Hematopoietic multipotent progenitor cell treated with erythropoietin and hydrocortisone succinate and interleukin-3 and kit ligand, for 15 days (in vitro differentiated cells): ENCODE results near the gene CDK5RAP2.
"Not testable (repeated sequence)": the region's sequence is repeated elsewhere in the genome, so short reads cannot be mapped to it uniquely, and the experiment has no call there.

Source experiments
- DNase-seq: peaks from one replicate; pipeline ENCODE4 v3.0.0-alpha.2; 2015; ENCODE audit warnings: low spot score

CDK5RAP2 gene

DNA sequence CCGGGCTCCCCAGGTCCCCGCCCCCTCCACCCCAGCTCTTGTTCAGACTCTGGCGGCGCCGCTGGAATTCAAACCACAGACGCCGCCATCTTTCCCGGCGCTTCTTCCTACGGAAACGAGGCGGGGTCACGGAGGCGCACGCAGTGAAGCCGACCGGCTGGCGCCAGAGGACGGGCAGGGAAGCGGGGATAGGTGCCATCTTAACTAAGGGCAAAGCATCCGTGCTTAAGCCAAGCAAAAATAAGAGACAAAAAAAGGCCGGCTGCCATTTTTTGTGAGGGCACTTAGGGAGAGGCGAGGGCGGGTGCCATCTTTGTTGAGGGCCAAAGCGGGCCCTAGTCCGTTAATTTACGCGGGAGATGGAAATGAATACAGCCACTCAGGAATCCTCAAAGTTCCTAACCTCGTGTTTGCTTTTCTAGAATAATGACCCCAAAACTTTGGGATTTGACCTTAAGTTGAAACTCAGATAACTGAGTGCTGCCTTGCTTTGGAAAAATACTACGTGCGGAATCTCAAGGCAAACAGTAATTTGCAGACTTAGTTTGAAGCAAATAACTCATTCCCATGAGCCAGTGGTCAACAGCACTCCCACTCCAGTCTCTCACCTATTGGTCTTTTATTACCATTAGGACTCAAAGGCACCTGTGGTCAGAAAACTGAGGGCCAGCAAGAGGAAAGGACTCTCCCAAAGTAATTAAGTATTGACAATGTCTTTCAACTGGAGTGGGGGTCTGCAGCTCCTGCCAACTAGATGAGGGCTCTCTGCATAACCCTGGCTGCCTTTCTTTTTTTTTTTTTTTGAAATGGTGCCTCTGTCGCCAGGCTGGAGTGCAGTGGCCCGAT, at the start of gene CDK5RAP2:
Gene CDK5RAP2 (minus strand): TSS at position 117 of the 846 bp plus-strand sequence. CDS start 189 bp downstream, outside the sequence.
- DNase-seq = peak; percentile 94

- not testable (repeated sequence) for DNase-seq
Observed at GRCh38 chr9:120628925-120629497, 49.0 kb upstream of the CDK5RAP2 start.

GRCh38 chr9:120628207-120628924, 48.4 kb upstream of the CDK5RAP2 start:
- no peak for DNase-seq

- no peak for DNase-seq
Observed at GRCh38 chr9:120627073-120627472, 47.1 kb upstream of the CDK5RAP2 start.

DNA sequence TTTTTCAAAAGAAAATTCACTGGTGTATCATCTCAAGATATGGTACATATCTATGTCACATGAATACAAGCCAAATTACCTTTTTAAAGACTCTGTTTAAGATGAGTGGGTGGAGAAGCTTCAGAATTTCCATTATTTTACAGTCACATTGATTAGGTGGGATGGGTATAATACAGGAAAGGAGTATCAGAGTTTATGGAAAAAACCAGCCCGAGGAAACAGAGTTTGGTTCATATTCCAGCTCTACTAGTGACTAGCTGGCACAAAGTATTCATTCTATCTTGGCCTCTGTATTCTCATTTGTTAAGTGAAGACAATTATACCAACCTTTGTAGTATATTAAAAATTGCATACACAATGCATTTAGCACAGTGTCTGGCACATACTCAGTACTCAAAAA, 46.5 kb upstream of the CDK5RAP2 start:
- DNase-seq = no peak

DNA sequence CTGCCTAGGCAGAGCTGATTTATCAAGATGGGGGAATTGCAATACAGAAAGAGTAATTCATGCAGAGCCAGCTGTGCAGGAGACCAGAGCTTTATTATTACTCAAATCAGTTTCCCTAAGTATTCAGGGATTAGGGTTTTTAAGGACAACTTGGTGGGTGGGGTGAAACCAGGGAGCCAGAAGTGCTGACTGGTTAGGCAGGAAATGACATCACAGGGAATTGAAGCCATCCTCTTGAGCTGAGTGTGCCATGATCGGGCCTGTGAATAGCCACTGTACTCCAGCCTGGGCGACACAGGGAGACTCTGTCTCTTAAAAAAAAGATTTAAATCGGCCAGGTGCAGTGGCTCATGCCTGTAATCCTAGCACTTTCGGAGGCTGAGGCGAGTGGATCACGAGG, 45.3 kb upstream of the CDK5RAP2 start:
- no peak for DNase-seq

GRCh38 chr9:120622790-120623189, 42.8 kb upstream of the CDK5RAP2 start:
- no peak for DNase-seq

DNA sequence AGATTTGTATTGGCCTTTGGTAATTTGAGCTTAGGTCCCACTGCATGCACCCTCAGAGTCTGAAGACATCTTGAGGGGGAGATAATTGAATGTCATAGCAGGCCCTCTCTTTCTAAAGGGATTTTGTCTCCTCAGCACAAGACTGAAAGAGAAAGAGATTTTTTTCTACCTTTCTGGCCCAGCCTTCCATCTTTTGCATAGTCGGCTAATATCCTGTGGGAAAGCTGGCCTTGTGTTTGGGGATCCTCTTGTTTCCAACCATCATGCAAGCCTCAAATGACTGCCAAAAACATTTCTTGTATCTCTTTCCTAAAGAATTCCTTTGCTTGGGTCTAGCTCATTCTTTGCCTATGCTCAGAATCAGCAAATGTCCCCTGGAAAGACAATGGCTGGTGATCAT, 42.0 kb upstream of the CDK5RAP2 start:
- no peak for DNase-seq

DNA sequence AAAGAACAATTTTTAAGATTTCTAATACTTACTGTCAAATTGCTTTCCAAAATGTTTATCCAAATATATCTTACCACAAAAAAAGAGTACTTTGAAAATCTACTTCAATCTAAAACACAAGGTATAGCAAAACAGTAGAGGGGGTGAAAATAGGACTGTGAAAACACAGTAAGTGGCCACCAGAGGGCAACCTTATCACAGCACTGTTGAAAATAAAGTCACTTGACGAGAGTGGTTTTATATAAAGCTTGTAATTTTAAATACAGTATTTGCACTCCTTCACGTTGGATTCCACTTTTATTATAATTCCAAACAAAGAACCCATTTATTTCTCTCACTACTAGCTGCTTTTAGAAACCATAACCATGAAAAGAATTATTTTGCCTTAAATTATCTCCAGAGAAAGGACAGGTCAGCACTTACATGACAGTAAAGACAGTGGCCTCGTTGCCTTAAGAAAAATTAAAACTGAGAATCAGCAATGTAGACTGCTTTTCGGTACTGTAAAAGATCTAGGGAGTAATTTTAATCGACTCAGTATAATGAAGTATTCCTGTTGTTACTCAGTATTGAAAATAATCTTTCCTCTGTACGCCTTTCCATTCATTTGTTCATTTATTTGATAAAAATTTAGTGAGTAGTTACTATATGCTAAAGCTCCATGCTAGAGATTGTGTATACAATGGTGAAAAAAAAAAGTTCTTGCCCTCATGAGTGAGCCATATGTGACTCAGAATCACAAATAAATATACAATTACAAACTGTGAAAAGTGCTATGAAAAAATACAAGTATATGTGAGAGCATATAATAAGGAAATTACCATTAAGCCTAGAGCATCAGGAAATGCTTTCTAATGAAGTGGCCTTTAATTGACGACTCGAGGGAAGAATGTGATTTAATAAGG, 40.0 kb upstream of the CDK5RAP2 start:
- peak; percentile 79 for DNase-seq

GRCh38 chr9:120616966-120617935, 37.3 kb upstream of the CDK5RAP2 start:
- DNase-seq = no peak

GRCh38 chr9:120612218-120612617, 32.3 kb upstream of the CDK5RAP2 start:
- no peak for DNase-seq

GRCh38 chr9:120611690-120612068, 31.7 kb upstream of the CDK5RAP2 start:
- DNase-seq = no peak

DNA sequence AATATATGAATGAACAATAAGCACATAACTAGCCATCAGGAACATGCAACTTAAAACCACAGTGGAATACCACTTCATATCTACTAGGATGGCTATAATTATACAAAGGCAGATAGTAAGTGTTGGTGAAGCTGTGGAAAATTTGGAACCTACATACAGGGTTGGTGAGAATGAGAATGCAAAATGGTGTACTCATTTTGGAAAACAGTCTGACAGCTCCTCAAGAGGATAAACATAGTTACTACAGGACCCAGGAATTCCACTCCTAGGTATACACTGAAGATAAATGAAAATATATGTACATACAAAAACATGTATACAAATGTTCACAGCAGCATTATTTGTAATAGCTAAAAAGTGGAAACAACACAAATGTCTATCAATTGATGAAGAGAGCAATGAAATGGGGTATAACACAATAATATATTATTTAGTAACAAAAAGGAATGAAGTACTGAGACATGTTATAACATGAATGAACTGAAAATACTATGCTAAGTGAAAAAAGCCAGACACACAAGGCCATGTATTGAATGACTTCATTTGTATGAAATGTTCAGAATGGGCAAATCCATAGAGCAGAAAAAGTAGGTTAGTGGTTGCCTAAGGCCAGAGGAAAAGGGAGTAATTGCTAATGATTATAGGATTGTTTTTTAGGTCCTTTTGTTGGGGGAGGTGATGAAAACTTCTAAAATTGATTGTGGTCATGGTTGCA, 31.2 kb upstream of the CDK5RAP2 start:
- DNase-seq = peak; percentile 43

DNA sequence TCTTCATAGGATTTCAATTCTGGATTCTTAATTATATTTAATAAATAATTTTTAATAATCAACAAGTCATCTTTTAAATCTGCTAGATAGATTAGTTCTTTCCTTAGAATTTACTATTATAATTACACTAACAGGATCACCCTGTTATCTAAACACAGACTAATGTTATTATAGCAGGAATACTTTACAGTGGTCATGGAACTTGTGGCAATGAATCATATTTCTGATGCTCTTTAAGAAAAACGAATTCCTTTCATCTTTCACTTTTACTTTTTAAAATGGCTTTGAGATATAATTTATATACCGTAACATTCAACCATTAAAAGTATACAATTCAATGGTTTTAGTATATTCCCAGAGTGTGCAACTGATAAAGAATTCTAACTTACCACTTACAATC, 29.7 kb upstream of the CDK5RAP2 start:
- no peak for DNase-seq

DNA sequence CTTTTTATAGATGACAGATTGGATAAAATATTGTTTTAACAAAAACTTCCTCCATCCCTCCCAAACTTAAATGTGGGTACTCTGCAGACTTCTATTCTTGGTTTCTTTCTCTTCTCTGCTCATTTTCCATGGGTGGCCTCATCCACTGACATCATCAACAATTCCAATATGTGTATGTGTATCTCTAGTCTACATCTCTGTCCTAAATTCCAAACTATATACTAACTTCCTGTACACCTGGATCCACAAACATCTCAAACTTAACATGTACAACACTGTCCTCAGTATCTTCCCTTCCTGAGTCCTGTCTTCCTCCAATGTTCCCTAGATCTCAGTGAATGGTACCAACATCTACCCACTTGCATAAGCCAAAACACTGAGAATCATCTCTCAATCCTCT, 28.5 kb upstream of the CDK5RAP2 start:
- DNase-seq = no peak

DNA sequence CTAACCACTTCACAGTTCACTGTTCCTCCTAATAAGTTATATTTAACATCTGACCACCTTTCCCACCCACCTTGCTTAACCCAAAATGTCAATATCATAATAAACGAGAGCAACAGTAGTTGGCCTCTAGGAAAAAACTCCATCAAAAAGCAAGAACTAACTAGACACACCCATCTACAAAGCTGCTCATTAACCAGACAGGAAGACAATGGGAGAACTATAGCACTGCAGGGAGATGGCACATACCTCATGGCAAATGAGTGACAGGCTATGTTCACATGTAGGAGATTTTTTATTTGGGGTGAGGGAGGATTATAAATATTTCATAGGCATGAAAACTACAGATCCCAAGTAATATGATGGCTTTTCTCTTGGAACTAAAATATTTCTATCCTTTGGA, 23.6 kb upstream of the CDK5RAP2 start:
- no peak for DNase-seq

DNA sequence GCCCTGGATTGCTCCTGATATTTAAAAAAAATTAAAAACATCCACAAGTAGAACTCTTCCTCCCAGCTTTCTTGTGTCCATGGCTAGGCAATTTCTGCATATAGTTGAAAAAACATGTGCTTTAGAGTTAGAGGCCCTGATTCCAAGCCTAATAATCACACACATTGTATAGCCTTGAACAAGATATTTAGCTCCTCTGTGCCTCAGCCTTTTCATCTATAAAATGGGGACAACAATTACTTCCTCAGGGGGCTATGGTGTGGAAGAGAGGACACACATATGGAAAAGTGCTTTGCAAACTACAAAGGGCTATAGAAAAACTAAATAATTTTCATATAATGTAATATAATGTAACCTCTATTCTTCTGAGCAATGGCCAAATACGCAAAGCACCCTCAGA, 23.0 kb upstream of the CDK5RAP2 start:
- no peak for DNase-seq

DNA sequence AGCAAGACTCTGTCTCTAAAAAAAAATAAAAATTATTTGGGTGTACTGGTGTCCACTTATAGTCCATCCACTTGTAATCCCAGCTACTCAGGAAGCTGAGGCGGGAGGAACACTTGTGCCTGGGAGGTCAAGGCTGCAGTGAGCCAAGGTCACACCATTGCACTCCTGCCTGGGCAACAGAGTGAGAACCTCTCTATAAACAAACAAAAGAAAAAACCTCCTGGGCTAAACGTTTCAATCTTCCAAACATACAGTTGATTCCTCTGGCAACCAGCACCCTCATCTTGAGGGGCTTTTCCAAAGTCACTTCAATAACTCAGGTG, 13.9 kb upstream of the CDK5RAP2 start:
- no peak for DNase-seq

- DNase-seq = no peak
Observed at GRCh38 chr9:120593250-120593954, 13.4 kb upstream of the CDK5RAP2 start.

DNA sequence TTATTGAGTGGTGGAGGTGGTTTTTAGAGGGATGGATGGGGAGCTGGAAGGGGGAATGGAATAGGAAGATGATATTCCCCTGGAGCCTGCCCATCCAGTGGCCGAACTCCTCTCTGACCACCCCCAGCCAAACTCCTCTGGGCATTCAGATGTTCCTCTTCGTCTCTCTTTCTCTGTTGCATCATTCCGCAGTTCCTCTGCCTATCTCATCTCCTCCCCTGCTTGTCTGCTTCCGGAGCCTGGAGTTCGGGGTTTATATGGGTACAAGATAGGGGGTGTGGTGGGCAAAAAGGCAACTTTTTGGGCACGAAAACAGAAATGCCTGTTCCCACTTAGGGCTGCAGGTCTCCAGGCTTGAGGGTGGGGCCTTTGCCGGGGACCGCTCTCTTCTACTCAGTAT, 12.2 kb upstream of the CDK5RAP2 start:
- no peak for DNase-seq
